Panc1 (cell line): Measurements from ENCODE around the gene CUTC. TPM values are rescaled to one million over a fixed set of nuclear protein-coding genes. Genes with fewer than 3 reads are reported as not detected.
A peak's percentile ranks its signal among the peaks of the same experiment; 100 is the strongest.

Source experiments
- ATAC-seq: fragments of 200-7000 bp; cut with Tn5 transposase; 2 replicates; pipeline ENCODE4 v1.9.1; 2020; ENCODE audit warnings: mild to moderate bottlenecking, moderate library complexity
- BruUV-seq: library from RNA; stranded (reverse); fragments of 400-500 nt; replicated peaks from 2 replicates; lab custom pipeline; 2021; lab: Mats Ljungman, UMichigan
- CTCF ChIA-PET: fragments of 300-600 bp; sonication (Branson Sonifier 250); formaldehyde crosslinking; loops from one replicate; lab custom pipeline; 2022; ENCODE audit warnings: antibody characterized with exemption; lab: Charles Lee
- POLR2A ChIA-PET: fragments of 300-600 bp; sonication (Branson Sonifier 250); formaldehyde crosslinking; loops from one replicate; lab custom pipeline; 2022; ENCODE audit warnings: antibody characterized with exemption; lab: Charles Lee
- DNase-seq: peaks from one replicate; pipeline ENCODE4 v3.0.0-alpha.2; 2010; ENCODE audit warnings: low read depth, low spot score
- H3K27ac ChIP-seq: 2 replicates; pipeline ENCODE4 v1.5.1; 2011; ENCODE audit warnings: mild to moderate bottlenecking, low read length, inconsistent platforms
- H3K27me3 ChIP-seq: fragments of 200-500 bp; sonication (Bioruptor generic); 2 replicates; pipeline ENCODE4 v1.6.0; 2014; ENCODE audit warnings: low read length, inconsistent platforms; ENCODE audit not compliant: control insufficient read depth, insufficient read depth
- H3K36me3 ChIP-seq: fragments of 200-500 bp; sonication (Bioruptor generic); 2 replicates; pipeline ENCODE4 v1.5.1; 2014; ENCODE audit warnings: inconsistent platforms, mild to moderate bottlenecking, low read length, moderate library complexity; ENCODE audit not compliant: control insufficient read depth, insufficient read depth
- H3K4me1 ChIP-seq: 2 replicates; pipeline ENCODE4 v1.5.1; 2011; ENCODE audit warnings: inconsistent platforms, mild to moderate bottlenecking, low read length, moderate library complexity; ENCODE audit not compliant: control insufficient read depth, insufficient read depth
- H3K4me3 ChIP-seq, 2 experiments: 2 replicates each; pipeline ENCODE4 v1.5.1; 2011 to 2012; ENCODE audit warnings: low read depth in 2 of 2, low read length in 2 of 2, mild to moderate bottlenecking in 2 of 2, inconsistent platforms in 1 of 2, moderate library complexity in 1 of 2
- H3K9me3 ChIP-seq: fragments of 200-500 bp; sonication (Bioruptor generic); 2 replicates; pipeline ENCODE4 v1.5.1; 2014; ENCODE audit warnings: low read depth, mild to moderate bottlenecking, inconsistent platforms, low read length, moderate library complexity; ENCODE audit not compliant: control insufficient read depth, insufficient read depth
- POLR2AphosphoS5 ChIP-seq: IDR thresholded peaks from 2 replicates; pipeline ENCODE4 v1.6.1; 2012; ENCODE audit warnings: mild to moderate bottlenecking, low read depth, low read length, moderate library complexity
- SIN3A ChIP-seq: IDR thresholded peaks from 2 replicates; pipeline ENCODE4 v1.6.1; 2012; ENCODE audit warnings: low read depth, mild to moderate bottlenecking, low read length, moderate library complexity, borderline replicate concordance; ENCODE audit not compliant: insufficient read depth
- TCF7L2 ChIP-seq: IDR thresholded peaks from 2 replicates; pipeline ENCODE4 v1.6.1; 2011; ENCODE audit warnings: mild to moderate bottlenecking, low read depth, low read length, inconsistent platforms
- in situ Hi-C: cut with HindIII; loops from 2 replicates; pipeline ENCODE4 v1.10.0; 2016; ENCODE audit warnings: low sequenced_read_pairs, low pct_unique_long_range_greater_than_20kb
- intact Hi-C: fragments of 100-400 bp; cut with micrococcal nuclease; formaldehyde crosslinking; loops from one replicate; pipeline ENCODE4 v1.10.0; 2022; ENCODE audit not compliant: unreplicated experiment
- total RNA-seq: library from RNA; stranded (reverse); gene quantifications from one replicate; pipeline ENCODE4 v1.2.1, GENCODE V29; 2021; ENCODE audit not compliant: unreplicated experiment
- TF ChIP-seq, protein P1 (sequence below), 2 experiments: IDR thresholded peaks; 2 replicates each; pipeline ENCODE4 v1.6.1; 2011 to 2012; ENCODE audit warnings: low read depth in 2 of 2, control low read depth in 1 of 2, low read length in 1 of 2, mild to moderate bottlenecking in 1 of 2, moderate library complexity in 1 of 2; ENCODE audit not compliant: insufficient read depth in 1 of 2
- TF ChIP-seq, protein P2 (sequence below): fragments of 450-650 bp; IDR thresholded peaks from 2 replicates; pipeline ENCODE4 v1.5.1; 2017; ENCODE audit warnings: mild to moderate bottlenecking

Gene CUTC
- total RNA-seq, 1 experiment from 2014 or later, result 37.0 TPM

DNA sequence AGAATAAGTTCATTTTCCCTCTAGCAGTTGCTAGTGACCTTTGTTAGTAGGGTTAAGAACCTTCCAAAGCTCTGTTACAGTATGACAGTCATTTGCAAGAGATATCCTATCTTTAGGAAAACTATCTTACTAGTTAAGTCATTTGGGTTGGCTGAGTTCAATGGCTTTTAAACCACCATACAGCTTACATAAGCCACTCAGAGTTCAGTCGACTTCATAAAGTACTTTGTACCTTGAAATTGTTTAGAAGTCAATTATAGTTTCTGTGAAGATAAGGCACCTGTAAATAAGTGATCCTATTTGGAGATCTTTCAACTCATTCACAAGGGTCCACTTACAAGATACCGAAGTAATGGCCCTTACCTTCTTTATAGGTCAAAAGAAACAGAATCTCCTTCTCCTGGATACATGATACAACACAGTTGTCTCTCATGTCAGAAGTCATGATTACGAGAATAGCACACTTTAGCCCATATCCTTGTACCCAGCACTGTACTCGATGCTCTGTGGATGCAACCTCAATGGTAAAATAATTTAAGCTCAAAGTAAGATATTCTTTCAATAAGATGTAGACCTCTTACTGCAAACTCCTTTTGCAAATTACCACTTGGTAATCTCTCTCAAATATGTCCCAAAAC lies 38.5 kb downstream of the CUTC start:
- ChIA-PET CTCF (no interaction called here), POLR2A (interaction anchor here (0.7 kb wide), 1 partner anchor 34 kb away, joined by 3 read pairs; no protein-coding TSS in a partner anchor)
- no peaks in the 10 kb centered on the region for H3K9me3 ChIP-seq
- H3K36me3 ChIP-seq, result no peaks in the 10 kb centered on the region
- H3K4me3 ChIP-seq, result no peak overlapping the region
- ATAC-seq (no peak), DNase-seq (no peak)
- TF ChIP-seq TCF7L2, result peak; percentile 79
- TF ChIP-seq, protein P1, sequence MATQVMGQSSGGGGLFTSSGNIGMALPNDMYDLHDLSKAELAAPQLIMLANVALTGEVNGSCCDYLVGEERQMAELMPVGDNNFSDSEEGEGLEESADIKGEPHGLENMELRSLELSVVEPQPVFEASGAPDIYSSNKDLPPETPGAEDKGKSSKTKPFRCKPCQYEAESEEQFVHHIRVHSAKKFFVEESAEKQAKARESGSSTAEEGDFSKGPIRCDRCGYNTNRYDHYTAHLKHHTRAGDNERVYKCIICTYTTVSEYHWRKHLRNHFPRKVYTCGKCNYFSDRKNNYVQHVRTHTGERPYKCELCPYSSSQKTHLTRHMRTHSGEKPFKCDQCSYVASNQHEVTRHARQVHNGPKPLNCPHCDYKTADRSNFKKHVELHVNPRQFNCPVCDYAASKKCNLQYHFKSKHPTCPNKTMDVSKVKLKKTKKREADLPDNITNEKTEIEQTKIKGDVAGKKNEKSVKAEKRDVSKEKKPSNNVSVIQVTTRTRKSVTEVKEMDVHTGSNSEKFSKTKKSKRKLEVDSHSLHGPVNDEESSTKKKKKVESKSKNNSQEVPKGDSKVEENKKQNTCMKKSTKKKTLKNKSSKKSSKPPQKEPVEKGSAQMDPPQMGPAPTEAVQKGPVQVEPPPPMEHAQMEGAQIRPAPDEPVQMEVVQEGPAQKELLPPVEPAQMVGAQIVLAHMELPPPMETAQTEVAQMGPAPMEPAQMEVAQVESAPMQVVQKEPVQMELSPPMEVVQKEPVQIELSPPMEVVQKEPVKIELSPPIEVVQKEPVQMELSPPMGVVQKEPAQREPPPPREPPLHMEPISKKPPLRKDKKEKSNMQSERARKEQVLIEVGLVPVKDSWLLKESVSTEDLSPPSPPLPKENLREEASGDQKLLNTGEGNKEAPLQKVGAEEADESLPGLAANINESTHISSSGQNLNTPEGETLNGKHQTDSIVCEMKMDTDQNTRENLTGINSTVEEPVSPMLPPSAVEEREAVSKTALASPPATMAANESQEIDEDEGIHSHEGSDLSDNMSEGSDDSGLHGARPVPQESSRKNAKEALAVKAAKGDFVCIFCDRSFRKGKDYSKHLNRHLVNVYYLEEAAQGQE (IDR thresholded peaks at IDR 0.05; ENCODE audit: insufficient read depth in 1 of 2, low read depth in 2 of 2, low read length in 1 of 2), result no peak
- no peak for TF ChIP-seq POLR2AphosphoS5
- TF ChIP-seq SIN3A, result no peak
- TF ChIP-seq, protein P2, sequence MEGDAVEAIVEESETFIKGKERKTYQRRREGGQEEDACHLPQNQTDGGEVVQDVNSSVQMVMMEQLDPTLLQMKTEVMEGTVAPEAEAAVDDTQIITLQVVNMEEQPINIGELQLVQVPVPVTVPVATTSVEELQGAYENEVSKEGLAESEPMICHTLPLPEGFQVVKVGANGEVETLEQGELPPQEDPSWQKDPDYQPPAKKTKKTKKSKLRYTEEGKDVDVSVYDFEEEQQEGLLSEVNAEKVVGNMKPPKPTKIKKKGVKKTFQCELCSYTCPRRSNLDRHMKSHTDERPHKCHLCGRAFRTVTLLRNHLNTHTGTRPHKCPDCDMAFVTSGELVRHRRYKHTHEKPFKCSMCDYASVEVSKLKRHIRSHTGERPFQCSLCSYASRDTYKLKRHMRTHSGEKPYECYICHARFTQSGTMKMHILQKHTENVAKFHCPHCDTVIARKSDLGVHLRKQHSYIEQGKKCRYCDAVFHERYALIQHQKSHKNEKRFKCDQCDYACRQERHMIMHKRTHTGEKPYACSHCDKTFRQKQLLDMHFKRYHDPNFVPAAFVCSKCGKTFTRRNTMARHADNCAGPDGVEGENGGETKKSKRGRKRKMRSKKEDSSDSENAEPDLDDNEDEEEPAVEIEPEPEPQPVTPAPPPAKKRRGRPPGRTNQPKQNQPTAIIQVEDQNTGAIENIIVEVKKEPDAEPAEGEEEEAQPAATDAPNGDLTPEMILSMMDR, result no peak
- no peaks in the 10 kb centered on the region for H3K27me3 ChIP-seq
- peaks cover 1% of the 10 kb centered on the region; the same call in 1 of the 2 replicates for H3K4me1 ChIP-seq
- in situ Hi-C loops, result no loop called here
- peak overlapping the region; percentile 57; the same call in 1 of the 2 replicates for H3K27ac ChIP-seq
- no TSS peak for BruUV-seq
- intact Hi-C loops, result no loop called here

DNA sequence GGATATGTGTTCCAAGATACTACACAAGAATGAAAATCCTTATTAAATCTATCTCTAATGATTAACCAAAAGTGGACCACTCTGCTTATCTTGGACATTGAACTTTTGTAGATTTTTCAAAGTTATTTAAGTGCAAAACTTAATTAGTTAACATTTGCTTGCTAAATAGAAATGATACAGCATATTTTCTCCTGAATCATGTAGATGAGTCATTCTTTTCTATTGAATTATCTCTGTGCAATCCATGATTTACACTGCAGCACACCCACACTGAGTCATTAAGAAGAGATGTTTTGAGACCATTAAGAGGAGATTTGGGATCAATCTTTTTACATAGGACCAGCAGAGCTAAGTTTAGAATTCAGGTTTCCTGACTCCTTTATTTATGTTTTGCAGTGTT lies 43.8 kb downstream of the CUTC start:
- ATAC-seq, result peak; percentile 39; the same call in 1 of the 2 replicates
- ChIA-PET POLR2A (no interaction called here), CTCF (no interaction called here)
- intact Hi-C loops (no loop called here), in situ Hi-C loops (no loop called here)
- no peak for TF ChIP-seq SIN3A
- TF ChIP-seq, protein P1 (IDR thresholded peaks at IDR 0.05; ENCODE audit: insufficient read depth in 1 of 2, low read depth in 2 of 2, low read length in 1 of 2), result no peak
- TF ChIP-seq POLR2AphosphoS5, result no peak
- TF ChIP-seq TCF7L2, result no peak
- BruUV-seq, result no TSS peak
- H3K27me3 ChIP-seq, result no peaks in the 10 kb centered on the region
- H3K36me3 ChIP-seq, result no peaks in the 10 kb centered on the region
- H3K4me3 ChIP-seq, result no peak overlapping the region
- DNase-seq, result peak; percentile 78
- H3K9me3 ChIP-seq, result no peaks in the 10 kb centered on the region
- peaks cover 49% of the 10 kb centered on the region for H3K4me1 ChIP-seq
- peak overlapping the region; percentile 97 for H3K27ac ChIP-seq
